Tibial nerve (tissue), 4 donors: ENCODE measurements around the gene PTMS.
A peak's percentile ranks its signal among the peaks of the same experiment; 100 is the strongest.

Experiments
- EP300 ChIP-seq, 2 donors: sonication (generic); formaldehyde crosslinking; IDR thresholded peaks; one replicate each; pipeline ENCODE4 v1.6.1; 2017; ENCODE audit warnings: antibody characterized with exemption in 2 of 2, mild to moderate bottlenecking in 1 of 2
- TF ChIP-seq, protein P1 (sequence below), 5 experiments: fragments of 200-600 bp in 3 of 5; fragments of 450-650 bp in 2 of 5; sonication (generic) in 3 of 5; IDR thresholded peaks; one replicate each; pipeline ENCODE4 v1.5.1; 2016 to 2019; ENCODE audit warnings: antibody characterized with exemption in 5 of 5, mild to moderate bottlenecking in 3 of 5, moderate library complexity in 2 of 5

GRCh38 chr12:6778574-6779550 lies 12.7 kb downstream of the PTMS start:
- peak; percentile 70 to 80 for TF ChIP-seq EP300 (IDR thresholded peaks at IDR 0.05)
- TF ChIP-seq, protein P1, sequence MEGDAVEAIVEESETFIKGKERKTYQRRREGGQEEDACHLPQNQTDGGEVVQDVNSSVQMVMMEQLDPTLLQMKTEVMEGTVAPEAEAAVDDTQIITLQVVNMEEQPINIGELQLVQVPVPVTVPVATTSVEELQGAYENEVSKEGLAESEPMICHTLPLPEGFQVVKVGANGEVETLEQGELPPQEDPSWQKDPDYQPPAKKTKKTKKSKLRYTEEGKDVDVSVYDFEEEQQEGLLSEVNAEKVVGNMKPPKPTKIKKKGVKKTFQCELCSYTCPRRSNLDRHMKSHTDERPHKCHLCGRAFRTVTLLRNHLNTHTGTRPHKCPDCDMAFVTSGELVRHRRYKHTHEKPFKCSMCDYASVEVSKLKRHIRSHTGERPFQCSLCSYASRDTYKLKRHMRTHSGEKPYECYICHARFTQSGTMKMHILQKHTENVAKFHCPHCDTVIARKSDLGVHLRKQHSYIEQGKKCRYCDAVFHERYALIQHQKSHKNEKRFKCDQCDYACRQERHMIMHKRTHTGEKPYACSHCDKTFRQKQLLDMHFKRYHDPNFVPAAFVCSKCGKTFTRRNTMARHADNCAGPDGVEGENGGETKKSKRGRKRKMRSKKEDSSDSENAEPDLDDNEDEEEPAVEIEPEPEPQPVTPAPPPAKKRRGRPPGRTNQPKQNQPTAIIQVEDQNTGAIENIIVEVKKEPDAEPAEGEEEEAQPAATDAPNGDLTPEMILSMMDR (IDR thresholded peaks at IDR 0.05), result peak; percentile 92 to 99 (median 96)
